ENCODE measurements around the gene SIRT1. TPM values are rescaled to one million over a fixed set of nuclear protein-coding genes. Genes with fewer than 3 reads are reported as not detected.

Gene SIRT1
- total and polyA plus RNA-seq, 2 donors (not counting 3 experiments of a cell fraction or from before 2014, with no cell fraction given): 3.7 to 14.8 TPM

GRCh38 chr10:67851186-67851585 is 33.3 kb upstream of the SIRT1 start:
- H3K27me3 ChIP-seq (ENCODE audit: control insufficient read depth in 2 of 2, insufficient read depth in 2 of 2, low read length in 2 of 2): no peaks in the 10 kb centered on the region
- H3K79me2 ChIP-seq (ENCODE audit: control insufficient read depth, insufficient read depth, low read length): no peaks in the 10 kb centered on the region
- ChIA-PET CTCF (interaction anchor here (0.6 to 1.3 kb wide), 4 partner anchors 40 to 327 kb away, joined by 3 read pairs; no protein-coding TSS in a partner anchor), POLR2A (no interaction called here)
- peaks cover 3% of the 10 kb centered on the region for H3K4me1 ChIP-seq (ENCODE audit: control insufficient read depth, extremely low read depth, insufficient read depth, low read length)
- DNase-seq (ENCODE audit: low read depth, low spot score) (no peak), FAIRE-seq (no peak)
- H4K20me1 ChIP-seq (replicated peaks; ENCODE audit: control insufficient read depth, extremely low read depth, insufficient read depth, low read length): no peaks in the 10 kb centered on the region
- no peak overlapping the region for H3K9ac ChIP-seq (replicated peaks; ENCODE audit: extremely low read depth, insufficient read depth, low read length)
- H3K9me3 ChIP-seq (replicated peaks; ENCODE audit: control insufficient read depth, insufficient read depth, low read length): no peaks in the 10 kb centered on the region
- BruUV-seq (replicated peaks): no TSS peak
- intact Hi-C loops (cut with micrococcal nuclease) (loop anchor here (10.0 kb wide), 1 partner anchor 224 kb away; the partner anchor contains the start of gene HERC4), dilution Hi-C loops (cut with MboI; ENCODE audit: extremely low pct_ligation_motif_present, low sequenced_read_pairs) (no loop called here)
- H3K4me2 ChIP-seq (ENCODE audit: insufficient read depth, low read length): no peak overlapping the region
- TF ChIP-seq POLR2AphosphoS5 (IDR thresholded peaks at IDR 0.05; ENCODE audit: insufficient read depth, low read depth, low read length) (no peak), FOS (IDR thresholded peaks at IDR 0.05; ENCODE audit: borderline replicate concordance, insufficient read depth, low read length) (no peak), POLR2A (IDR thresholded peaks at IDR 0.05; ENCODE audit: low read depth, low read length) (no peak), GATA2 (IDR thresholded peaks at IDR 0.05; ENCODE audit: insufficient read depth, insufficient read length, low read depth, low read length) (no peak), EZH2 (IDR thresholded peaks at IDR 0.05; ENCODE audit: borderline replicate concordance, low read depth, low read length, severe bottlenecking) (no peak), MYC (IDR thresholded peaks at IDR 0.05; ENCODE audit: low read depth, low read length) (no peak), JUN (IDR thresholded peaks at IDR 0.05; ENCODE audit: borderline replicate concordance, insufficient read depth, insufficient read length, low read depth) (no peak)
- TF ChIP-seq, protein P1, sequence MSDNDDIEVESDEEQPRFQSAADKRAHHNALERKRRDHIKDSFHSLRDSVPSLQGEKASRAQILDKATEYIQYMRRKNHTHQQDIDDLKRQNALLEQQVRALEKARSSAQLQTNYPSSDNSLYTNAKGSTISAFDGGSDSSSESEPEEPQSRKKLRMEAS (IDR thresholded peaks at IDR 0.05; ENCODE audit: insufficient read depth, insufficient read length): no peak
- TF ChIP-seq, protein P2, sequence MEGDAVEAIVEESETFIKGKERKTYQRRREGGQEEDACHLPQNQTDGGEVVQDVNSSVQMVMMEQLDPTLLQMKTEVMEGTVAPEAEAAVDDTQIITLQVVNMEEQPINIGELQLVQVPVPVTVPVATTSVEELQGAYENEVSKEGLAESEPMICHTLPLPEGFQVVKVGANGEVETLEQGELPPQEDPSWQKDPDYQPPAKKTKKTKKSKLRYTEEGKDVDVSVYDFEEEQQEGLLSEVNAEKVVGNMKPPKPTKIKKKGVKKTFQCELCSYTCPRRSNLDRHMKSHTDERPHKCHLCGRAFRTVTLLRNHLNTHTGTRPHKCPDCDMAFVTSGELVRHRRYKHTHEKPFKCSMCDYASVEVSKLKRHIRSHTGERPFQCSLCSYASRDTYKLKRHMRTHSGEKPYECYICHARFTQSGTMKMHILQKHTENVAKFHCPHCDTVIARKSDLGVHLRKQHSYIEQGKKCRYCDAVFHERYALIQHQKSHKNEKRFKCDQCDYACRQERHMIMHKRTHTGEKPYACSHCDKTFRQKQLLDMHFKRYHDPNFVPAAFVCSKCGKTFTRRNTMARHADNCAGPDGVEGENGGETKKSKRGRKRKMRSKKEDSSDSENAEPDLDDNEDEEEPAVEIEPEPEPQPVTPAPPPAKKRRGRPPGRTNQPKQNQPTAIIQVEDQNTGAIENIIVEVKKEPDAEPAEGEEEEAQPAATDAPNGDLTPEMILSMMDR (IDR thresholded peaks at IDR 0.05; ENCODE audit: extremely low read depth in 1 of 2, insufficient read depth in 1 of 2, low read depth in 1 of 2, low read length in 2 of 2): no peak
- no peaks in the 10 kb centered on the region for H3K36me3 ChIP-seq (ENCODE audit: control insufficient read depth in 2 of 2, extremely low read depth in 1 of 2, insufficient read depth in 2 of 2, low read length in 2 of 2)
- no peak overlapping the region for H2AFZ ChIP-seq (ENCODE audit: low read depth, low read length)
- H3K4me3 ChIP-seq (replicated peaks in 1 of 3; ENCODE audit: insufficient read depth in 1 of 3, low read depth in 1 of 3, low read length in 3 of 3): no peak overlapping the region
- H3K9me1 ChIP-seq (replicated peaks; ENCODE audit: control insufficient read depth, extremely low read depth, insufficient read depth, low read length): no peaks in the 10 kb centered on the region
- H3K27ac ChIP-seq (ENCODE audit: insufficient read depth, low read depth, low read length): no peak overlapping the region

All from endothelial cell of umbilical vein (primary cell).